GM19438 (cell line): ENCODE results near the gene RNF19B.

Source experiments
- ATAC-seq: cut with Tn5 transposase; IDR thresholded peaks from one replicate; pipeline ENCODE4 v1.9.1; 2021; ENCODE audit warnings: low read depth; ENCODE audit not compliant: unreplicated experiment

The RNF19B gene

DNA sequence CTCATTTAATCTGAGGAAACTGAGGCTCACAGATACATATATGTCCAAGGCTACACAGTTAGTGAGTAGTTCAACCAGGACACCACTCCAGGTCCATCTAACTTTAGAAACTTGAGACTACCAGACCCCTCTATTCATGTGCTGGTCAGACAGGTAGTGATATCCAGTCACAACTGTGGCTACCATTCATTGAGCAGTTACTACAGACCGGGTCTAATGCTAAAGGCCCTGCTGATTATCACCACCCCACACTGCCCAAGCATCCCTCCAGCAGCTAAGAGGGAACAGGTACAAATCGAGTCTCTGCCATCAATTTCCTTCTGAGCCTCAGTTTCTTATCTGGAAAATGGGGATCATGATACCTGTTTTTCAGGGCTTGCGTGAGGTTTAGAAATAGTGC, 73.0 kb downstream of the RNF19B start:
- no peak for ATAC-seq

DNA sequence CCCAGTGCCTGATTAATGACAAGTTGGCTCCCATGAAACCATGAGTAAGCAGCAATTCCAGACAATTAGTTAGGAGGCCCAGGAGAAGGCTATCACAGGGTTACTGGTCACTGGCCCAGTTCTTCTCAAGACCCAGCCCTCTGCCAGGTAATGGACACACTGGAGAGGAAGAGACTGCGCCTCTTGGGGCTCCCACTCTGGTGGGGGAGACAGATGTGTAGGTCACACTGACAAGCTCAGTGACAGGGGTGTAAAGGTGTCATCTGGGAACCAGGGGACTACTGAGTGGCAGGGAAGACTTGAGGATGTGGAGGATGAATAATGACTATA, 73.4 kb downstream of the RNF19B start:
- ATAC-seq, result no peak

DNA sequence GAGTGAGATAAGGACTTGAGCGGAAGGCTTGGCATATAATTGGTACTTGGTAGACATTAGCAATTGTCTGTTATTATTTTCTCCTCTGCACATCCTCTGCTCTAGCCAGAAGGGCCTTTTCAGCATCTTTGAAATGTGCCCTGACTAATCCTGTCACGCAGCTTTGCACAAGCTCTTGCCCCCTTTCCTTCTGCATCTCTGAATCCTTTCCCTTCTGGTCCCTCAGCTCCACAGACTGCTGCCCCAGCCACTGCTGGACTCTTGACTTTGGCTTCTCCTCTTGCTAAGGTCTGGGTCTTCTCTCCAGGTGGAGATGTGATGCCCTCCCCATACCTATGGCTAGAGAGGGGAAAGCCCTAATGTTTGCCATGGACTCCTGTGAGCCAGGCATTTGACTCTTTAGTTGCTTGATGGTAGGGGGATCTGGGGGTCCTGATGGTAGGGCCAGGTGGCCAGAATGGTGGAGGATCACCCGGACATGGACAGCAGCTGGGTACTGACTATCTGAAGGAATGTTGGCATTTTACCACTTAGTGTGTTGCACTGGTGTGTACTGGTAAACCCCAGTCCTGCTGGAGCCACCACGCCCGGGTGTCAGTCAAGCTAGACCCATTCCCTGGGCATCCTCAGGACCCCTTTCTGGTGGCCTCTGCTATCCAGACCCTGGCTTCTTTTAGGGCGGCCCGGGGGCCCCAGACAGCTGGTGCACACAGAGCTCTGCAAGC, 73.9 kb downstream of the RNF19B start:
- no peak for ATAC-seq

DNA sequence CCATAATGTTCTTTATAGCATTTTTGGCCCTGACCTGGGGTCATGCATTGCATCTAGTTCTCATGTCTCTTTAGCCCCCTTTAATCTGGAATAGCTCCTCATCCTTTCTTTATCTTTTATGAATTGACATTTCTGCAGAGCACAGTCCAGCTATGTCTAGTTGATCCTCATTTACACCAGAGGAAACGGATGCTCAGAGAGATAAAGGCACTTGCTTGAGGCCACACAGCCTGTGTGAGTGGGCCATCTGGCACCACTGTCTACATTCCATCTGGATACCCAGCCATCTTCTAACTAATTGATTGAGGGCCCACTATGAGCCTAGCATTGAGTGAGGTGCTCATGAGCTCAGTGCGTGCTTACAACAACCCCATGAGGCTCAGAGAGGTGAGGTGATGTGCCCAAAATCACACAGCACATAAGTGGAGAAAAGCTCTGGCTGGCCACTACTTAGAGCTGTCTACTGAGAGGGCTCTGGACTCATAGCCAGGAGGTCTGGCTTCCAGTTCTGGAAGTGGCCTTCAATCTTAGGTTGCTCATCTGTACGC, 74.8 kb downstream of the RNF19B start:
- no peak for ATAC-seq

DNA sequence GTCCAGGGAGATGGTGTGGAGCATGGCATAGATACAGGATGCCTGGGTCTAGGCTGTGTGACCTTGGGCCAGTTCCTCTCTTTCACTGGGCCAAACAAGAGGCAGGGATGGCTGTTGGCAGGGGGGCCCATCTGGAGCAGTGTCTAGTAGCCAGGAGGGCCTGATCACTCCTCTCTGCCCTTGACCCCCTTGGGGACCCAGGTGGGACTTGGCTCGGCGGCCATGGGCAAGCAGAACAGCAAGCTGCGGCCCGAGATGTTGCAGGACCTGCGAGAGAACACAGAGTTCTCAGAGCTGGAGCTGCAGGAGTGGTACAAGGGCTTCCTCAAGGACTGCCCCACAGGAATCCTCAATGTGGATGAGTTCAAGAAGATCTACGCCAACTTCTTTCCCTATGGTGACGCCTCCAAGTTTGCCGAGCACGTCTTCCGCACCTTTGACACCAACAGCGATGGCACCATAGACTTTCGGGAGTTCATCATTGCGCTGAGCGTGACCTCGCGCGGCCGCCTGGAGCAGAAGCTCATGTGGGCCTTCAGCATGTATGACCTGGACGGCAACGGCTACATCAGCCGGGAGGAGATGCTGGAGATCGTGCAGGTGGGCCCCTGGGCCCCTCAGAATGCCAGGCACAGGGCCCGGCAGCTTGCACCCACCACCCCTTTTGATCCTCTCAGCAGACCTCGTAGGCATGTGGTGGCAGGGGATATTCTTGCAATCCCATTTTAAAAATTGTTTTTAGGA, 75.8 kb downstream of the RNF19B start:
- no peak for ATAC-seq

DNA sequence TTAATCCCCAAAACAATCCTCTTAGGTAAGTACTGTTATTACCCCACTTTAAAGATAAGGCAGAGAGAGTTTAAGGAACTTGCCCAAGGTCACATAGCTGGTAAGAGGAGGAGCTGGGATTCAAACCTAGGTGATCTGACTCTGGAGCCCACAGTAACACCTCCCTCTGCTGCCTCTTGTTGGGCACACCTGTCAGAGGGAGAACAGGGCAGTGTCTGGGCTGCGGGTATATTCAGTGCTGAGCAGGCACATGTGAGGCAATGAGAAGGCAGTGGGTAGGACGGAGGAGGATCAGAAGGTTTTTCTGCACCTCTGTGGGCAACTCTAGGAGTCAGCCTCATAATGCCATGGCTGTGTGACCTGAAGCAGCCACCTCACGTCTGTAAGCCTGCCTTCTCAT, 76.5 kb downstream of the RNF19B start:
- no peak for ATAC-seq

DNA sequence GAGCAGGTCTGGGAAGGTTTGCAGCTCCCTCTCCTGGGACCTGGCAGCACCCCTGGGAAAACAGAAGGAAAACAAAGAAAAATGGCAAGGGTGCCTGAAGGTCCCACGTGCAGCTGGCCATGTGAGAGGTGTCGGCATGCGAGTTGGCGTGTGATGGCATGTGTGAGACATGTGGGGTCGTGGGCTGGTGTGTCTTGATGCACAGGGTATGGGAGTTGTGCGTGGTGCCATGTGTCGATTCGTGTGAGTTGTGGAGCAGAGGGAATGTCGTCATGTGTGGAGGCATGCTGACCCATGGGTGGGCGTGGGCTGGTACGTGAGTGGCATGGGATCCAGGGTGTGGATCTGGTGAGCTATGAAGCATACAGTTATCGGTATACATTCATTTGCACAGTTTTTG, 77.0 kb downstream of the RNF19B start:
- ATAC-seq, result no peak

DNA sequence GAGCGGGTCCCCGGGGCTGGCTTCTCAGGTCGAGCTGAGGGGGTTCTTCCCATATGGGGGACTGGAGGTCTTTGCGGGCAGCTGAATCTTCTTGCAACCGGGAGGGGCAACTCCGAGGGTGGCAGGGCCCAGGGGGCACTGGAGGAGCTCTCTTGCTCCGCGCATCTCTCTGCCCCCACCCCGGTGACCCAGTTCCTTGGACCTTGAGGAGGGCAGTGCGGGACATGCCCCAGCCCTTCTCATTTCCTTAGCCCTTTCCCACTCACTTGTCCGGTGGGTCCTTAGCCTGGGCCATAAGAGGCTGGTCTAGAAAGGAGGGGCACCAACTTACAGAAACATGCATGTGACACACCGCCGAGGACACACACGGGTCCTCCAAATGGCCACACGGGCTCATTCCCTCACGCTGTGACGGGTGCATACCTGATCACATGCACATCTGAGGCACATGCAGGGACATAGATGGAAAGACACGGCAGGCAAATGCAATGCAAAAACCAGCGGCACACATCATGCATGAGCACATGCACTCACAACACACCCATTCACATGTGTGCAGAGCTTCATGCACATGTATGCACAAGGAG, 77.7 kb downstream of the RNF19B start:
- ATAC-seq, result no peak
